HG03280 (cell line): ENCODE results near the gene KLC4.
"Not testable (repeated sequence)": the region's sequence is repeated elsewhere in the genome, so short reads cannot be mapped to it uniquely, and the experiment has no call there.

ENCODE experiments used
- ATAC-seq: cut with Tn5 transposase; IDR thresholded peaks from one replicate; pipeline ENCODE4 v1.9.1; 2021; ENCODE audit warnings: mild to moderate bottlenecking, moderate library complexity; ENCODE audit not compliant: unreplicated experiment

The KLC4 gene

DNA sequence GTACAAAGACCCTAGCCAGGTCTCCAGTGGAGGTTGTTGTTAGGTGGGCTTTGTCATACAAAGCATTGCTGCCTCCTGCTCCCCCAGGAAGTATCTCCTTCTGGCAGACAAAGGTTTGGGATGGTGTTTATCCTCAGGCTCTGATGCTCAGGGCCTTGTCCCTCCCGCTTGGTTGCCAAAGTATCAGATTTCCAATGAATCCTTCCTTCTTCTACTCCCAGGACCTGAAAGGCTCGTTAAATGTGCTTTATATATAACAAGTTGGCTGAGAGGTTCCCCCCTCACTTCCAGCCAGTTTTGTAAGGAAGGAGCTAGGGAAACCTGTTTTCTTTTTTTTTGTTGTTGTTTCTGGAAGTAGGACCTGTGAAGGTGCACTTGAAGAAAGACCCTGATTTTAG lies 31.1 kb downstream of the KLC4 start:
- no peak for ATAC-seq

DNA sequence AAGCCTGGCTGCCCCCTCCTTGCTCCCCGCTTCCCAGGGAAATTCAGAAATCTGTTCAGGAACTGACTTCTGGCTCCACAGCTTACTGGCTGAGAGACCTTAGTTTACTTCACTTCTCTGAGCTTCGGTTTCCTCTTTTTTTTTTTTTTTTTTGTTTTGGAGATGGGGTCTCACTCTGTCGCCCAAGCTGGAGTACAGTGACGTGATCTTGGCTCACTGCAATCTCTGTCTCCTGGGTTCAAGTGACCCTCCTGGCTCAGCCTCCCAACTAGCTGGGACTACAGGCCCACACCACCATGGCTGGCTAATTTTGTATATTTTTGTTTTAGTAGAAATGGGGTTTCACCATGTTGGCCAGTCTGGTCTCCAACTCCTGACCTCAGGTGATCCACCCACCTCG lies 31.6 kb downstream of the KLC4 start:
- ATAC-seq: no peak

GRCh38 chr6:43091436-43091991 lies 32.1 kb downstream of the KLC4 start:
- ATAC-seq: no peak

DNA sequence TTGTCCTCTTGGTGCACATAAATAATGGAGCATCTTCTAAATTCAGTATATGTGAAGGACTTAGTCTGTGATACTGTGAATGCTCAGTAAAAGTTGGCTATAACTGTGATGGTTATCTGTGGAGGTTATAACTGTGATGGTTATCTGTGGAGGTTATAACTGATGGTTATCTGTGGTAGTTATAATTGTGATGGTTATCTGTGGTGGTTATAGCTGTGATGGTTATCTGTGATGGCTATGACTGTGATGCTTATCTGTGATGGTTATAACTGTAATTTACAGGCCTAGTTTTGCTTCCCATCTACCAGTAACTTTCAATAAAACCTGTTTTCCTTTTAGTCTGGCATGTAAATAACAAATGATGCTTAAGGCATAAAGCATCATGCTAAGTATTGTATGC lies 33.2 kb downstream of the KLC4 start:
- ATAC-seq: no peak

- no peak for ATAC-seq
Measured at GRCh38 chr6:43093436-43094289, 34.2 kb downstream of the KLC4 start.

DNA sequence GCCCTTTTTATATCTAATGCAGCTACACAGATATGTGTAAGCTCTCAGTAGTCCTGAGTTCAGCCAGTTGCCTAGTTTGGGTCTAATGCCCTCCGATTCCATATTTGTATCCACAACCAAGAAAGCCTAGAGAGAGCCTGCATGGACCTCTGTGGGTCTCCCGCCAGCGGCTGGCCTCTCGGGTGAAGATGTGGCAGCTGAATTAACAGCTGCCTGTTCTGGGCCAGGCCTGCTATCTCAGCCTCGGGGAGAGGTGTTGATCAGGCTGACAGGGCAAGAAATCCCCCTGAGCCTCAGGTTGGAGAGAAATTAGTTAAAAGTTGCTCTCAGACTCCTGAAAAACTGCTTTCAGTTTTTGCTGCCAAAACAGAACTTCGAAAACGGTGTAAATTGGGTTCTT lies 36.5 kb downstream of the KLC4 start:
- no peak for ATAC-seq

DNA sequence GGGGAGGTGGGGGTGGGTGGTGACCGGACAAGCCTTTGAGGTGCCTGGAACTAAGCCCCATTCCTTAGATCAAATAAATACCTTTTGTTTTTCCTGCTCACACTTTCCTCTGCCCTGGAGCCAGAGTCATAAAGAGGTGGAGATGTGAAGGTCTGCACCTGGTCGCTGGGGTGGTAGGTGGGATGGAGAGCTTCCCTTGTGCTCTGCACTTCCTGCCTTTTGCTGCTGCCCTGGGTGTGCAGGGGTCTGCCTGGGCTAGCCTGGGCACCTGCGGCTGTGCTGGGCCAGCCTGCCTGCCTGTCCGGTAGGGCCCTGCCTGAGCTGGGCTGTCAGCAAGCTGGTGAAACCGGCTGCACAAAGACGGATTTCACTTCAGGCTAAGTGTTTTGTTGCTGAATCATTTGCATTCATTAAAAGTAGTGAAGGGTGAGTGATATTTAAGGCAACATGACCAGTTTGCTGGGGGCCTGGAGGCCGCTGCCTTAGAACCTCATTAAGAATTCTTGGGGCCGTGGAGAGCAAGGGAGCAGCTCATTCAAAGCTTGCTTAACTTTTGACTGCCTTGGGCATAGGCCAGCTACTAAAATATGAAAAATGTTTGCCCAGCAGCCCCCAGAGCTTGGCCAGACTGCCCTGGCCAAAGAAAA lies 37.1 kb downstream of the KLC4 start:
- ATAC-seq: no peak

DNA sequence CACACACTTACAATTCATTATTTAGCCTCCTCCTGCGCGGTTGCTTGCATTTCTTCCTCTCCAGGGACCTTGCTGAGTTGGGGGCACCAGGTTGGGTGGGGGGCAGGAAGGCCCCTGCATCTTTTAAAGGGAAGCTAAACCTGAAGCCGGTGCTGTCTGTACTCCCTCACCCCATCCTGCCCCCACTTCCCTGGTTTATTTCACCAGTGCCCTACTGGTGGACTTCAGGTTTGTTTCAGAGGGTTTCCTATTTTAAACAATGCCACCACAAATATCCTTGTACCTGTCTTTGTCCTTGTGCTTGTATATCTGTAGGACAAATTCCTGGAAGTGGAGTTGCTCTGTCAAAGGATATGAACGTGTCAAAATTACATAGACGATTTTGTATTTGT lies 37.7 kb downstream of the KLC4 start:
- no peak for ATAC-seq

DNA sequence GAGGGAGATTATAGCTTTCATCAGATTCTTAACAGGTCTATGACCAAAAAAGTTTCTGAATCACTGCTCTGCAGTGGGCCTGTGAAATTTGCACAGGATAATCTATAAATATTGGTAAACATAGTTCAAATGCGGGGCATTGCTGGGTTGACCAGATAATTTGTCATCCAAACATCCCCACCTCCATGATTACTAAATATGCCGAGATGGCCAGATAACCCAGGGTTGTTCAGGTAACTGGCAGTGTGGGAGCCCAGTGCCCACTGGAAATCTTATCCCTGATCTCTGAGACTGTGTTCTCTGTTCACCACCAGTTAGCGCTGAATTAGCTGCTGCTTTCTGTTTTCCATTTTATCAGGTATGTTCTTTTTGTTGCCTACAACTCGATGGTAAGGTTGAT lies 38.1 kb downstream of the KLC4 start:
- ATAC-seq: no peak

GRCh38 chr6:43101497-43101896 lies 42.1 kb downstream of the KLC4 start:
- no peak for ATAC-seq

- ATAC-seq: no peak
Measured at GRCh38 chr6:43103253-43103876, 43.9 kb downstream of the KLC4 start.

- ATAC-seq: no peak
Measured at GRCh38 chr6:43105538-43106222, 46.2 kb downstream of the KLC4 start.

- no peak for ATAC-seq
Measured at GRCh38 chr6:43107344-43108062, 48.1 kb downstream of the KLC4 start.

- ATAC-seq: no peak
Measured at GRCh38 chr6:43113431-43114260, 54.2 kb downstream of the KLC4 start.

GRCh38 chr6:43115365-43115764 lies 55.9 kb downstream of the KLC4 start:
- no peak for ATAC-seq

DNA sequence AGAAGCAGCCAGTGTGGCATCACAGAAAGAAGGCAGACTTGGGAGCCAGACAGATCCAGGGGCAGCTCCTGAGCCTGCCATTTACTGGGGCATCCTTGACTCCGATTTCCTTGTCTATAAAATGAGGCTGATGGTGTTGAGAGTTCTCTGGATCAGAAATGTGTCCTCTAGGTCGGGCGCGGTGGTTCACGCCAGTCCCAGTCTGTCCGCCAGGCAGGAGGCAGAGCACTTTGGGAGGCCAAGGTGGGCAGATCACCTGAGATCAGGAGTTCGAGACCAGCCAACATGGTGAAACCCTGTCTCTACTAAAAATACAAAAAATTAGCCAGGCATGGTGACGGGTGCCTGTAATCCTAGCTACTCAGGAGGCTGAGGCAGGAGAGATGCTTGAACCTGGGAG lies 58.0 kb downstream of the KLC4 start:
- ATAC-seq: not testable (repeated sequence)

DNA sequence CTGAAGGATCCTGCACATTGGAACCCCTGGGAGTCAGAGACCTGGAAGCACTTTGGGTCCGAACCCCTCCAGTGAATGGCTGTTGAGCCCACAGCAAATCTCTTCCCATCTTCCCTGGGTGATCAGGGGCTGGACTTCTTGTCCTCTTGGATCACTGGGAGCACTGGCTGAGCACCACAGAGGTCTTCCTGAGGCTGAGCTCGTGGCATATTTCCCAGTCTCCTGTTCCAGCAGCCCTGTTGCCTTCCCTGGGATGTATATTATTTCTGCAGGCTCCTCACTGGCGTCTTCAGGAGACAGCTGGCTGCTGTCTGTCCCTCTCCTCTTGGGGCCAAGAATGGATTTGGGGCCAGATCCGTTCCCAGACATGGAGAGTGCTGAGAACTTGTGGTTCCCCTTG lies 60.1 kb downstream of the KLC4 start:
- ATAC-seq: no peak

- no peak for ATAC-seq
Measured at GRCh38 chr6:43120101-43120763, 60.8 kb downstream of the KLC4 start.
